Measurements from ENCODE around the gene PHETA1. TPM values are rescaled to one million over a fixed set of nuclear protein-coding genes. Genes with fewer than 3 reads are reported as not detected.

Gene PHETA1
- total RNA-seq (2022; extraction: Qiagen RNA extraction; ENCODE audit: low read depth), result 6.6 to 9.8 TPM (median 8.6 TPM) in 5 replicates

GRCh38 chr12:111368788-111369495 is at the start of gene PHETA1:
PHETA1 (minus strand) TSS chr12:111369095; CDS start chr12:111363427, 5,668 bp downstream.

DNA sequence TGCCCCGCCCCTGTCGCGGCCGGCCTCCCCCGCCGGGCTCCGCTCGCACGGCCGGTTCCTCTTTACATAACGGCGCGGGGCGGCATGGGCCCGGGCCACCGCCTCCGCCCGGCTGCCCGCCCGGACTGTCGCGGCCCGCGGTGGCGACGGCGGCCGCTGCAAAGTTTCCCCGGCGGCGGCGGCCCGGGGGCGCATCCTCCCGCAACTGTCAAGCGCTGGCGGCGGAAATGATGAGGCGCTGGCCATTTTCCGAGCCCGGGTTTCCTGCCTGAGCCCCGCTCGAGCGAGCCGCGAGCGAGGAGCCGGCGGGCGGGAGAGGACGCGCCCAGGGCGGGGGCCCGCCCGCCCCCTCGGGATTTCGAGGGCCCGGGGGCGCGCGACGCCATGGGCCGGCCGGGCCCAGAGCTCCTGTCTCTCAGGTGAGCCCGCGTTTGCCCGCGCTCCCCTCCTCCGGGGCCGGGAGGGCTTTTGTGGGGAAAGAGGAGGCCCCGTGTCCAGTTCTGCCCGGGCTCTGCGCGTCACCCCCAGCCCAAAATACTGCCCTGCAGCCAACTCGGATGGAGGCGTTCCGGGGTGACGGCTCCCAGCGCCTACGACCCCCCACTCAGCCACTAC is 37.1 kb upstream of the PHETA1 start, which contains the start of gene SH2B3:
Gene SH2B3 (plus strand): TSS at position 65 of the 615 bp plus-strand sequence. CDS start 12,223 bp downstream, outside the sequence.

Other genes with a start within 250 kb of the PHETA1 start
- 6.1 to 7.1 TPM (median 6.9 TPM) in 5 replicates for gene SH2B3, start 36.8 kb upstream of the PHETA1 start, total RNA-seq (2022; extraction: Qiagen RNA extraction; ENCODE audit: low read depth)
- 44.4 to 53.3 TPM (median 48.5 TPM) in 5 replicates for gene ATXN2, start 230.2 kb upstream of the PHETA1 start, total RNA-seq (2022; extraction: Qiagen RNA extraction; ENCODE audit: low read depth)

All from A549 treated with GW870086 at 1 μM for 4 hours (cell line).